DOHH2 (cell line): ENCODE measurements around the gene MYEOV.

Experiments used
- CTCF ChIP-seq: fragments of 200-600 bp; sonication (generic); IDR thresholded peaks from one replicate; pipeline ENCODE4 v1.5.1; 2014; ENCODE audit warnings: antibody characterized with exemption, mild to moderate bottlenecking, low read depth, low read length; ENCODE audit not compliant: poor library complexity, severe bottlenecking
- EZH2phosphoT487 ChIP-seq: fragments of 200-600 bp; sonication (generic); IDR thresholded peaks from 2 replicates; pipeline ENCODE4 v1.6.1; 2017; ENCODE audit warnings: borderline replicate concordance, mild to moderate bottlenecking, antibody characterized with exemption, low read length, moderate library complexity, mixed read lengths

- TF ChIP-seq CTCF (no peak), EZH2phosphoT487 (no peak)
Measured at GRCh38 chr11:69295995-69296889, 2.3 kb downstream of the MYEOV start.
